Measurements from ENCODE around the gene ERVW-1.
"Not testable (repeated sequence)": the region's sequence is repeated elsewhere in the genome, so short reads cannot be mapped to it uniquely, and the experiment has no call there.

Gene ERVW-1, protein sequence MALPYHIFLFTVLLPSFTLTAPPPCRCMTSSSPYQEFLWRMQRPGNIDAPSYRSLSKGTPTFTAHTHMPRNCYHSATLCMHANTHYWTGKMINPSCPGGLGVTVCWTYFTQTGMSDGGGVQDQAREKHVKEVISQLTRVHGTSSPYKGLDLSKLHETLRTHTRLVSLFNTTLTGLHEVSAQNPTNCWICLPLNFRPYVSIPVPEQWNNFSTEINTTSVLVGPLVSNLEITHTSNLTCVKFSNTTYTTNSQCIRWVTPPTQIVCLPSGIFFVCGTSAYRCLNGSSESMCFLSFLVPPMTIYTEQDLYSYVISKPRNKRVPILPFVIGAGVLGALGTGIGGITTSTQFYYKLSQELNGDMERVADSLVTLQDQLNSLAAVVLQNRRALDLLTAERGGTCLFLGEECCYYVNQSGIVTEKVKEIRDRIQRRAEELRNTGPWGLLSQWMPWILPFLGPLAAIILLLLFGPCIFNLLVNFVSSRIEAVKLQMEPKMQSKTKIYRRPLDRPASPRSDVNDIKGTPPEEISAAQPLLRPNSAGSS

DNA sequence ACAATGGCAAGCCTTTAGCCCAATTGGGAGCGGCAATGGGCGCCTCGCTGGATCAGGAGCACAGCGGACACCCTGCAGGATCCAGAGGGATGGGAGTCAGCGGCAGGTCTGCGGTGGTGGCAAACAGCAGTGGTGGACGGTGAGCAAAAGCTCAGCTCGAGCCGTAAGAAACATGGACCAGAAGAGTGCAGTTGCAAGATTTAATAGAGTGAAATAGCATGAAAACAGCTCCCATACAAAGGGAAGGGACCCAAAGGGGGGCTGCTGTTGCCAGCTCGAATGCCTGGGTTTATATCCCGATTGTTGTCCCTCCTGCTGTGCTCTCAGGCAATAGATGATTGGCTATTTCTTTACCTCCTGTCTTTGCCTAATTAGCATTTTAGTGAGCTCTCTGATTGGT is at the start of gene ERVW-1:
Gene ERVW-1, minus strand, starts transcription at position 266 of the 400 bp plus-strand sequence. CDS start 7,565 bp downstream, outside the sequence.
- not testable (repeated sequence) for DNase-seq (ENCODE audit: low spot score); FAIRE-seq

DNA sequence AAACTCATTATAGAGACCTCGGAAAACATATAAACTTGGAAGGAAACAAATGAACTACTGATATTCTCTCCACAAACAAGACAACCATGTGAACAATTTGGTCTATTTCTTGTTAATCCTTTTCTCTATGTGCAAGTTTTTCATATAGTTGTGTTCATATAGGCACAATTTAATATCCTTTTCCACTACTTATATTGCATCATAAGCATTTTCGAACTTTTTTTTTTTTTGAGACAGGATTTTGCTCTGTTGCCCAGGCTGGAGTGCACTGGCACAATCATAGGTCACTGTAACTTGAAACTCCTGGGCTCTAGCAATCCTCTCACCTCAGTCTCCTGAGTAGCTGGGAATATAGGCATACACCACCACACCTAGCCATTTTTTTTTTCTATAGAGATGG is 45.4 kb upstream of the ERVW-1 start:
- FAIRE-seq (no peak), DNase-seq (ENCODE audit: low spot score) (no peak)

DNA sequence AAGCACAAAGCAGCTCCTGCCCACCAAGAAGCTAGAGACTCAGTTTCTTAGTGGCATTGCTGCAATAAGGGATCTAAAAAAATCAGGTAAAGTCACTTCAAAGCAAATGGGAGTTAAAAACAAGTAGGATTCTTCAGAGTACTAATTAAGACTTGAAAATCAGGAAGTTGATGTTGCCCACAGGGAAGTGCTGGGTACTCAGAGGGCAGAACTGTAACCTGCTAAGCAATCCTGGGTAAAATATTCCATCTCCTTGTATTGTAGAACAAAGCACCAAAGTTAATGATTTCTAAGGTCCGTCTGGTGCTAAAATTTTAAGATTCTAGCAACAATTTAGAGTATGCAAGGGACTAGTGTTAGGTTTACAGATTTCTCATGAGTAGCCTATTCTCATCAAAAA is 42.3 kb upstream of the ERVW-1 start:
- no peak for DNase-seq (ENCODE audit: low spot score)
- no peak for FAIRE-seq

DNA sequence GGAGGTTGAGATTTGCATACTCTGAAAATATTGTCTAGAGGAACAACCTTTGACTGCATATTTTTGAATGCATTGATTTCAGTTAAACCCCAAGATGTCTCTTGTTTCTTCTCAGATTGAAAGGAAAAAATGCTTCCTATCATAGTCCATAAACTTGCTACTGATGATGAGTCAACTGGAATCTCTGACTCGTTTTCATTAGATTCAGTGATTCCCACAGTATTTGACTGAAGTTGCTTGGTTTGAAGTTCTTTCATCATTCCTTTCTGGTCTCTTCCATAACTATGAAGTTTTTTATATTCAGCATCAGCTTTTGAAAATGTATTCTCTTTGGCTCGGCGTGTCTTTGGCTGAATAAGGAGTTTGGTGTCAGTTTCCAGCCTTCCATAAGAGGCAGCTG is 39.9 kb upstream of the ERVW-1 start:
- DNase-seq (ENCODE audit: low spot score) = no peak
- FAIRE-seq = no peak

DNA sequence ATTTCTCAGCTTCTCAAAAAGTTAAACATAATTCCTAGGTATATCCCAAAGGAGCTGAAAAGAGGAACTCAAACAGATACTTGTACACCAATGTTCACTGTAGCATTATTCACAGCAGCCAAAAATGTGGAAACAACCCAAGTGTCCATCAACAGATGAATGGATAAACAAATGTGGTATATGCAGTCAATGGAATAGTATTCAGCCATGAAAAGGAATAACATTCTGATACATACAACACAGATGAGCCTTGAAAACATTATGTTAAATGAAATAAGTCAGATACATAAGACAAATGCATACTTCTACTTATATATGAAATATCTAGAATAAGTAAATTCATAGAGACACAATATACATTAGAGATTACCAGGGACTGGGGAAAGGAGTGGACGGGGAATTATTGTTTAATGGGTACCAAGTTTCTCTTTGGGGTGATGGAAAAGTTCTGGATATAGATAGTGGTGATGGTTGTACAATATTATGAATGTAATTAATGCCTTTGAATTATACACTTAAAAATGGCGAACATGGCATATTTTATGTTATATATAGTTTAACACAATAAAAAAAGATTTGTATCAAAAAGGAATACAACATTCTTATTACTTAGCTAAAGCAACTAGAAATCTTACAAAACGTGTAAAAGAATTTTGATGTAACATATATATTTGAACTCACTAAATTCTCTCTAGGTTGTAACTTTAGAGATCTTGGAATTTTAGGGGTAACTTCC is 35.6 kb upstream of the ERVW-1 start:
- DNase-seq (ENCODE audit: low spot score) = no peak
- no peak for FAIRE-seq

DNA sequence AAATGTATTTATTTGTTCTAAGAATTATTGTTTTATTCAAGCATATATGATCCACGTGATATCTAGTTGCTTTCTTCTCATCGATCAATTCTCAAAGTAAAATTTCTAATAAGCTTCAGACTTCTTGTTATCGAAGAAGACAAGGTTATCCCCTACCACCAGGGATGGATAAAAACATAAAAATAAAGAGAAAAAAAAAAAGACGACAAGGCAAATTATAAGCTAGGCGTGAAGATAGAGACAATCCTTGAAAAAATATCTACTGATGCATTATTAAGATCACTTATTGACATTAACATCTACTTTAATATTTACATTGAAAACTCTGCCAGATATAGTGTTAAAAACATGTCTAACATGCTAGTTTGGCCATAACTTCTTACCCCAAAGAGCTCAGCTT is 31.2 kb upstream of the ERVW-1 start:
- FAIRE-seq (no peak), DNase-seq (ENCODE audit: low spot score) (no peak)

DNA sequence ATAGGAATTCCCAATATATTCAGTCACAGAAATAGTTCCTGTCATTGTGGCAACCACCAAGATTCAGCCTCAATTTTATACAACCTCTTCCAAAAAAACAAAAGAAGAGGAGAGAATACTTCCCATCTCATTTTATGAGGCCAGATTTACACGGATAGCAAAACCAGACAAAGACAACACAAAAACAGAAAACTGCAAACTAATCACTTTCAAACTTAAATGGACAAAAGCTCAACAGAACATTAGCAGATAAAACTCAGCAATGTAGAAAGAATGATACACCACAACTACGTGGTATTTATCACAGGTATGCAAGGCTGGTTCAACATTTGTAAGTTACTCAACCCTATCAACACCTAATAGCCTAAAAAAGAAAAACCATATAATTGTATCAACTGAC is 28.6 kb upstream of the ERVW-1 start:
- FAIRE-seq = no peak
- DNase-seq (ENCODE audit: low spot score) = no peak

DNA sequence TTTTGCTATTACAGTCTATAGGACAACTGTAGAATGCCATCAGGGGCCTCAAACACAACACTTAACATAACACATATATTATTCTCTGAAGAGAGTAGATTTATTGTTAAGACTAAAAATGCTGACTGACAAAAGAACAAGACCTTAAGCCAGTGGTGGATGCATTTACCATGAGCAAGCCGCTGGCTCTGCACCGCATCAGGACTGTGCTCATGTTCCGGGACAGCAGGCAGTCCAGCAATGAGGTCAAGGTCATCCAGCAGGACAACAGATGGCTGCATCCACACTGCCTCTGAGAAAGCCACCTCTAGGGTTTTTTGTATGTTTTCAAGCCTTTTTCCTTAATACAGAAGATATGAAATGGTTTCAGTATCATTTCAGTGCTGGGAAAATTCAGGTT is 26.8 kb upstream of the ERVW-1 start:
- DNase-seq (ENCODE audit: low spot score) (no peak), FAIRE-seq (no peak)

DNA sequence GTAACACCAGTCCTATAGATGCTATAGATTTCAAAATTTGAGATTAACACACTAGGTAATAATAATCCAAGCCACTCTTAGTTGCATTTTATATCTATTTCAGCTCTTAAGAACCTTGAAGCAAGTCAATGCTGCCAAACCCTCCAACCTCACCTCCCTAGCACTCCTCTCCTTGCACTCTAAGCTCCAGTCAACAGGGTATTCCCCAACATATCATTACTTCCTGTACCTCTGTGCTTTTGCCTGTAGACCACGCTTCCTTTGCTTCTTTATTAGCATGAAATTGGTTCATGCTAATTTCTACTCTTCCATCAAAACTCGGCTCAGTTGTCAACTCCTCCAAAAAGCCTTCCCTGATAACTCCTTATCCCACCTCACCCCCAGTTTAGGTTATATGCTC is 26.0 kb upstream of the ERVW-1 start:
- FAIRE-seq = no peak
- no peak for DNase-seq (ENCODE audit: low spot score)

DNA sequence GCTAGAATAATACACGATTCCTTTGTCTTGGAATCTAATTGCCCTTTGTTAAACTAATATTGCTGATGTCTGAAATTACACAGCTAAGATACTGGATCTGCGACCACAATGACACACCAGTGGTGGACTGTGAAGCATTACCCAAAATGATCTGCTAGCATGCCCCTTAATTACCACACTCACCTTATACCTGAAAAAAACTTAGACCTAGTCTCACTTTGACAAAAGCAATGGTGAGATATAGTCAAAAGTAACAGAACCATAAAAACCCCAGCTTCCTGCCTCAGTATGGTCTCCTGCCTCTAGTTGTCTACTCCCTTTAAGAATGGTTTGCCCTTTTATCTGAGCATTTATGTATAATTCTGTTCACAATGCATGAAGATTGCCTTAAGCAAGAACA is 20.8 kb upstream of the ERVW-1 start:
- FAIRE-seq = no peak
- DNase-seq (ENCODE audit: low spot score) = no peak

DNA sequence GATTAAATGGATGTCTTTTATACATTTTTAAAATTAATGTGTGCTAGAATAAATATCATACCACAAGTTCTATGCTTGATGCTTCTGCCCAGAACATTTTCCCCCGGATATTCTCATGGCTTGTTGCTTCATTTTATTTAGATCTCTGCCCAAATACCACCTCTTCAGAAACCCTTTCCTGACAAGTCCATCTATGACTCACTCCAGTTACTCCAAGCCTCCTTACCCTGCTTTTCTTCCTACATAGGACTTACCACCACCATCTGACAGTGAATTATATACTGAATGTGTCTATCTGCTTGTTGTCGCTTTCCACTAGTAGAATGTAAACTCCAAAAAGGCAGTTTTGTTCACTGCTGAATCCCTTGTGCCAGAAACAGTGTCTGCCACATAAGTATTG is 19.1 kb upstream of the ERVW-1 start:
- FAIRE-seq (no peak), DNase-seq (ENCODE audit: low spot score) (no peak)

DNA sequence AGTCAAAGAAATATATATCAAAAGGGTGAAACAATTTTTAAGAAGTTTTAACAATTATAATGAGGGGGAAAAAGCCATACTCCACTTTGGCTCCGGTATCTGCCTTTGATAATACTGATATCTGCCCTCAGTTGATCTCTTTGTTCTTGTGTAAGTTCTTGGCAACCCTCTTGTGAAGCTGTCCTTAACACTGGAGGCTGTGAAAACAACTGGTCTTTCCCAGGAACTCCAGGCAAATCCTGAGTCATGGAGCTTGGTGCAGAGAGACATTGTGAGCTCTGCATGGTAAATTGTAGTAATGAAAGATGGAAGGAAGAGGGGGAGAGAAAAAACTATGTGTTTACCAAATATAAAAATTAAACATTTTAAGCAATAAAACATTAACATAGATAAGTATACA is 11.9 kb upstream of the ERVW-1 start:
- DNase-seq (ENCODE audit: low spot score) (no peak), FAIRE-seq (no peak)

DNA sequence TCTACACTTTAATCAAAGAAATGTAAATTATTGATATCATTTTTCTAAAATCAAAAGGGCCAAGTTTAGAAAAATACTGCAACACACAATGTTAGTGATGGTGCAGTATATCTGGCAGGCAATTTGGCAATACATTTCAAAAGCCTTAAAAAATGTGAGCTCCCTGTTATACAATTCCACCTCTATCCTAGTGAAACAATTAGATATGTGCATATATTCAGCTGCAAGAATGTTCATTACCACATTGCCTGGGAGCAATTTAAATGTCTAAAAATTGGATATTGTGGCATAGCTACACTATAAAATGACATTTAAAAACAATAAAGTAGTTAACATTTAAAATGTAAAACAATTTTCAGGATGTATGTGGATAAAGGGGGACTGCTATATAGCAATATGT is 10.1 kb upstream of the ERVW-1 start:
- FAIRE-seq (no peak), DNase-seq (ENCODE audit: low spot score) (no peak)

DNA sequence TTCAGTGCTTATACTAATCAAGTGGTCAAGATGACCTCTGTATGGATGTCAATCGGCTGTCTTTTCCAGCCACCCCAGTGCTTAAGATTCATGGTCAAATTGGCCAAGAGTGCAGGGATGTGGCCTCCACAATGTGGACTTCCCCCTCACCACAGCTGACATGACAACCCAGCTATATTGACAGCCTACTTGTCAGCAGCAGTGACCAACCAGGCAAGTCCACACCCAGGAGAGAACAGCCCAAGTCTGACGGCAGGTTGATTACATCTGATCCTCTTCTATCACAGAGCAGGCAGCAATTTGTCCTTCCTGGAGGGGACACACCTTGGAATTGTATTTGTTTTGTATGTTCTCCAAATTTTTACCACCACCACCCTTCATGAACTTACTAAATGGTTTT is 8.2 kb upstream of the ERVW-1 start:
- FAIRE-seq = no peak

DNA sequence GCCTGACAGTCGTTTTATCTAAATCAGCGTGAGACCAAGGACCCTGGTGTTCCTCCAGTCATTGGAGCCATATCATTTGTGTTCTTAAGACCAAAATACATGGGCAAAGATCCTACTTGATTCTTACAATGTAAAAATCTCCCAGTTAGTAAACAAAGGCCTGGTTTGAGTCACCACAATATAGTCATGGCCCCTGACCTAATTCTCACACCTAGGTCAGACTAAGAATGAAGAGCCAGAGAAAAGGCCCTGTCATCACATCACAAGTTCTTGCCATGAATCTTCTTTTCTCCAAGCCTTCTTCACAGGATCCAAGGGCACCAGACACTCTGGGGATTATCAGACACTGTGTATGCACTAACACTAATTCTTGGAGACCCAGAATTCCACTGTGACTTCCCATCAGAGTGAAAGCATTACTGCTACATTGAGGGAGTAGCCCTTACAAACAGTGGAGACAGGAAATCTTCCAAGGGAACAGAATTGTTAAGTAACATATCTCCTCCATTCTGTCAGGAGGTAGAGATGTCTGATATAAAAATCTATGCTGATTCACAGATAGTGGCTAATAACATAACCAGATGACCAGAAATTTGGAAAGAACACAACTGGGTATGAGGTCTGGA is 7.6 kb upstream of the ERVW-1 start:
- FAIRE-seq = no peak
- DNase-seq (ENCODE audit: low spot score) = no peak

More for the DNA sequence above, 8.2 kb upstream of the ERVW-1 start:
- no peak for DNase-seq (ENCODE audit: low spot score)

DNA sequence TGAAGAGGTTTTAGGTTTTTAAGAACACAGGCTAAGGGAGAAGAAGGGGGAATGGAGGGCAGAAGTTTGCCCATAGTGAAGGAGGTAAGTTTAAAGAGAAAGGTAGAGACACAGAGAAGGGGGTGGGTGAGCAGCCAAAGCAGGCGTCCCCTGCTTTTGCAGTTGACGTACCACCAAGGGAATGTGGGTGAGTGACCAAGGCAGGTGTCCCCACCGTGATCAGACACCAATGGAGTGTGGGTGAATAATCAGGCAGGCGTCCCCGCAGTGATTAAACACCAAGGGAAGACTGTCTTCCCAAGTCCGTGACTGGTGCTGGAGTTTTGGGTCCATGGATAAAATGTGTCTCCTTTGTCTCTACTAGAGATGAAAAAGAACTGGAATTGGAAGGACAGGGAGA is 6.5 kb upstream of the ERVW-1 start:
- not testable (repeated sequence) for FAIRE-seq; DNase-seq (ENCODE audit: low spot score)

DNA sequence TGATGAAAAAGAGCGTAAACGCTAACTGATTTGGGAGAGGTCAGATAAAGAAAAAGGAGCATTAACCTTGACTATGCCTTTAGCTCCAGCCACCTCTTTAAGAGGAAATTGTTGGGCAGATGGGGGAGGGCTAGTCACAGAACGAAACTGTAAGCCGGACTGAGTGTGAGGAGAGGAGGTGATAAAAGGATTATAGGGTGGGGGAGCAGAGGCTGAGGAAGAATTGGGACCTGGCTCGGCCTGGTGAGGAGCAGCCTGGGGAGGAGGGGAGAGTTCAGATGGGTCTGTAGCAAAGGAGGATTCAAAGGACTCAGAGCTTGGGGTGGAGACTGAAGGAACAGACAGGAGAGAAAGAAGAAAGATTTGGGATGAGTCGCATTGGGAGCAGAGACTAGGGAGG is 5.9 kb upstream of the ERVW-1 start:
- not testable (repeated sequence) for FAIRE-seq; DNase-seq (ENCODE audit: low spot score)

DNA sequence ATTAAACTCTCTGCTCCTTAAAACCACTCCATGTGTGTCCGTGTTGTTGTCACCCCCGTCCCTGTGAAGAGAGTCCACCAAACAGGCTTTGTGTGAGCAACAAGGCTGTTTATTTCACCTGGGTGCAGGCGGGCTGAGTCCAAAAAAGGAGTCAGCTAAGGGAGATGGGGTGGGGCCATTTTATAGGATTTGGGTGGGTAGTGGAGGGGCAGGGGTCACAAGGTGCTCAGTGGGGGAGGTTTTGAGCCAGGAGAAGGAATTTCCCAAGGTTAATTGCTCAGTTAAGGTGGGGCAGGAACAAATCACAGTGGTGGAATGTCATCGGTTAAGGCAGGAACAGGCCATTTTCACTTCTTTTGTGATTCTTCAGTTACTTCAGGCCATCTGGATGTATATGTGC is 1.4 kb upstream of the ERVW-1 start:
- not testable (repeated sequence) for FAIRE-seq; DNase-seq (ENCODE audit: low spot score)

DNA sequence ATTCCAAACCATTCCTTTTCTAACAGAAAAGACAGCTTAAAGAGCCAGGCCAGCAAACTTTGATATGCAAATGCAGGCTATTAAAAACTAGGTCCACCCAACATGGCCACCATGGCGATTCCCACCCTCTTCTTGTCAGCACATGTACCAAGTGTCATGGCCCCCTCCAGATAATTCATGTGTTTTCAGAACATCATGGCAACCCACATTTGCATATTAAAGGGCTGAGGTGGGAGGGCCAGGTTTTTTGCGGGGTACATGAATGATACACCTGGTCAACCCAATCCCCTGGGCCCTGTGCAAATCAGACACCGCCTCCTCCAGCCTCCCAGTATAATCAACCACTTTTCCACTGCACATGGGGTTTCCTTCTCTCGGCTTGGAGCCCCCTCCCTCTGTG is 965 bp upstream of the ERVW-1 start:
- DNase-seq (ENCODE audit: low spot score) (no peak), FAIRE-seq (no peak)

DNA sequence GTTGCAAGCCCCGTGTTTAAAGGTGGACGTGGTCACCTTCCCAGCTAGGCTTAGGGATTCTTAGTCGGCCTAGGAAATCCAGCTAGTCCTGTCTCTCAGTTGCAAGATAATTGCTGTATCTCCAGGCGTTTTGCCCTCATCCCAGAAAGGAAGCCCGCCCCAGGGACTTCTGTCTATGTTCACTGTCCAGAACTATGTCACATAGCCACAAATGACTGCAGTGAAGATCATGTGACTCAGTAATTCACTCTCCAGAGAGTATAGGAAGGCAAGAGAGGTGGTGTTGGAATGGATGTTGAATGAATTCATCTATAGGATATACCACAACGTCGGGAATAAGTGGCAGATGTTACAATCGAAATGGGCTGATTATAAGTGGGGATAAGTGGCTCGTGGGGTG is 349 bp upstream of the ERVW-1 start:
- DNase-seq (ENCODE audit: low spot score) = no peak
- no peak for FAIRE-seq

DNA sequence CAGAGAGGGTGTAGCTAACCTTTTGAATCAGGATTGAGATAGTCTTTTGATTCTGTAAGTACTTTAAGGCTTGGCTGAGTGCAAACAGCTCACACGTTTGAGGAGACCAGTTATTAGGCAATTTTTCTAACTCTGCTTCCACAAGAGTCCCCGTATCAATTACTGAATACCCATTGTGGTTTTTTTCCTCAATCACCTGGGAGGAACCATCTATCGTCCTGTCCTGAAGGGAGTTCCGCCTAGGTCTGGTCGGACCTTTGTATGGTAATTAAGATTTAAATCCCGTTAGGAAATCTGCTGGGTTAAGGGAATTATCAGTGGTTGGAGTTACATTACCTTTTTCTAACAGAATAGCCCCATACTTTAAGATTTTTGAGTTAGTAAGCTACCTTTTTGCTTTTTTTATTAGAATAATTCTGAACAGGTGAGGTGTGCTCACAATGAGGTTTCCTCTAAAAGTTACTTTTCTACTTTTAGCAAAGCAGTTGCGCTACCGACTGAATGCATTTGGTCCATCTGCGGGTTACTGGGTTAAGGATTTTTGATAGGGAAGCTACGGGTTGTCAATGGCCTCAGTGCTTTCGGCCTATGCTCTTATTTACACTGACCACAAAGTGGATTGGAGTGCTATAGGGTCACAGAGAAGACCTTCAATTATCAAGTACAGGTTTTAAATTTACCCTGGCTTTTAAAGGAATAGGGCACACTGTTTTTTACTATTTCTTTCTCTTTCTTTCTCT is 1.7 kb downstream of the ERVW-1 start:
- not testable (repeated sequence) for DNase-seq (ENCODE audit: low spot score); FAIRE-seq

All from RCC 7860 (cell line).